ENCODE measurements around the gene COL10A1. TPM values are rescaled to one million over a fixed set of nuclear protein-coding genes. Genes with fewer than 3 reads are reported as not detected.

The COL10A1 gene
- polyA plus RNA-seq, 1 experiment, result 0.11 TPM

- H3K27me3 ChIP-seq (ENCODE audit: control insufficient read depth, insufficient read depth, low read length), result no peaks in the 10 kb centered on the region
- TF ChIP-seq CTCF (IDR thresholded peaks at IDR 0.05; ENCODE audit: insufficient read depth, low read depth, low read length), result no peak
- ChIA-PET CTCF (no interaction called here), POLR2A (no interaction called here)
- no peak overlapping the region for H3K4me3 ChIP-seq (ENCODE audit: low read depth, low read length)
- H3K36me3 ChIP-seq (ENCODE audit: control insufficient read depth, insufficient read depth, low read length), result no peaks in the 10 kb centered on the region
- DNase-seq (ENCODE audit: low read depth), result no peak
Measured at GRCh38 chr6:116168148-116168547, 42.2 kb upstream of the COL10A1 start.

- H3K36me3 ChIP-seq (ENCODE audit: control insufficient read depth, insufficient read depth, low read length), result no peaks in the 10 kb centered on the region
- no peak for TF ChIP-seq CTCF (IDR thresholded peaks at IDR 0.05; ENCODE audit: insufficient read depth, low read depth, low read length)
- ChIA-PET POLR2A (no interaction called here), CTCF (no interaction called here)
- H3K27me3 ChIP-seq (ENCODE audit: control insufficient read depth, insufficient read depth, low read length), result no peaks in the 10 kb centered on the region
- no peak for DNase-seq (ENCODE audit: low read depth)
- no peak overlapping the region for H3K4me3 ChIP-seq (ENCODE audit: low read depth, low read length)
Measured at GRCh38 chr6:116166369-116166768, 40.4 kb upstream of the COL10A1 start.

GRCh38 chr6:116165596-116165995 is 39.7 kb upstream of the COL10A1 start:
- Histone ChIP-seq H3K4me3 (ENCODE audit: low read depth, low read length) (no peak overlapping the region), H3K36me3 (ENCODE audit: control insufficient read depth, insufficient read depth, low read length) (no peaks in the 10 kb centered on the region), H3K27me3 (ENCODE audit: control insufficient read depth, insufficient read depth, low read length) (no peaks in the 10 kb centered on the region)
- CTCF ChIA-PET, result no interaction called here
- POLR2A ChIA-PET, result no interaction called here
- no peak for TF ChIP-seq CTCF (IDR thresholded peaks at IDR 0.05; ENCODE audit: insufficient read depth, low read depth, low read length)
- no peak for DNase-seq (ENCODE audit: low read depth)

- ChIA-PET CTCF (no interaction called here), POLR2A (no interaction called here)
- peak; percentile 13 for DNase-seq (ENCODE audit: low read depth)
- Histone ChIP-seq H3K4me3 (ENCODE audit: low read depth, low read length) (no peak overlapping the region), H3K36me3 (ENCODE audit: control insufficient read depth, insufficient read depth, low read length) (no peaks in the 10 kb centered on the region), H3K27me3 (ENCODE audit: control insufficient read depth, insufficient read depth, low read length) (no peaks in the 10 kb centered on the region)
- TF ChIP-seq CTCF (IDR thresholded peaks at IDR 0.05; ENCODE audit: insufficient read depth, low read depth, low read length), result no peak
Measured at GRCh38 chr6:116159782-116160524, 34.0 kb upstream of the COL10A1 start.

- Histone ChIP-seq H3K27me3 (ENCODE audit: control insufficient read depth, insufficient read depth, low read length) (no peaks in the 10 kb centered on the region), H3K4me3 (ENCODE audit: low read depth, low read length) (no peak overlapping the region), H3K36me3 (ENCODE audit: control insufficient read depth, insufficient read depth, low read length) (no peaks in the 10 kb centered on the region)
- DNase-seq (ENCODE audit: low read depth), result no peak
- POLR2A ChIA-PET, result no interaction called here
- CTCF ChIA-PET, result no interaction called here
- no peak for TF ChIP-seq CTCF (IDR thresholded peaks at IDR 0.05; ENCODE audit: insufficient read depth, low read depth, low read length)
Measured at GRCh38 chr6:116158641-116159040, 32.7 kb upstream of the COL10A1 start.
